GM19025 (cell line): ENCODE data around the gene PRDM16.

Source experiments
- ATAC-seq: cut with Tn5 transposase; IDR thresholded peaks from one replicate; pipeline ENCODE4 v1.9.1; 2021; ENCODE audit warnings: mild to moderate bottlenecking, low read depth, moderate library complexity; ENCODE audit not compliant: unreplicated experiment

Gene PRDM16

GRCh38 chr1:3340548-3341235, 271.7 kb downstream of the PRDM16 start:
- no peak for ATAC-seq

- ATAC-seq = no peak
Observed at GRCh38 chr1:3341236-3341994, 272.4 kb downstream of the PRDM16 start.

GRCh38 chr1:3342960-3343359, 274.0 kb downstream of the PRDM16 start:
- no peak for ATAC-seq

GRCh38 chr1:3344395-3344794, 275.4 kb downstream of the PRDM16 start:
- ATAC-seq = no peak

GRCh38 chr1:3345792-3346191, 276.8 kb downstream of the PRDM16 start:
- ATAC-seq = no peak

- ATAC-seq = no peak
Observed at GRCh38 chr1:3346478-3346877, 277.5 kb downstream of the PRDM16 start.

- ATAC-seq = no peak
Observed at GRCh38 chr1:3347257-3348020, 278.4 kb downstream of the PRDM16 start.

- ATAC-seq = no peak
Observed at GRCh38 chr1:3348196-3348865, 279.3 kb downstream of the PRDM16 start.

- ATAC-seq = no peak
Observed at GRCh38 chr1:3349161-3349967, 280.4 kb downstream of the PRDM16 start.

GRCh38 chr1:3349968-3350299, 280.9 kb downstream of the PRDM16 start:
- ATAC-seq = no peak

- ATAC-seq = no peak
Observed at GRCh38 chr1:3350506-3351261, 281.7 kb downstream of the PRDM16 start.

- no peak for ATAC-seq
Observed at GRCh38 chr1:3351449-3352298, 282.7 kb downstream of the PRDM16 start.

GRCh38 chr1:3352299-3352951, 283.4 kb downstream of the PRDM16 start:
- no peak for ATAC-seq

- ATAC-seq = no peak
Observed at GRCh38 chr1:3352952-3353331, 283.9 kb downstream of the PRDM16 start.

GRCh38 chr1:3353876-3354275, 284.9 kb downstream of the PRDM16 start:
- ATAC-seq = no peak

GRCh38 chr1:3355089-3355488, 286.1 kb downstream of the PRDM16 start:
- no peak for ATAC-seq

- no peak for ATAC-seq
Observed at GRCh38 chr1:3355894-3356826, 287.2 kb downstream of the PRDM16 start.
